A549 (cell line): ENCODE data around the gene FAM180A.

Experiments used
- HDAC2 ChIP-seq: fragments of 200-600 bp; sonication (generic); IDR thresholded peaks from 2 replicates; pipeline ENCODE4 v1.6.1; 2016
- POLR2A ChIP-seq: IDR thresholded peaks from 2 replicates; pipeline ENCODE4 v1.6.1; 2012; ENCODE audit warnings: mild to moderate bottlenecking, low read length
- RARB ChIP-seq: fragments of 250-450 bp; sonication (Bioruptor Pico); IDR thresholded peaks from 2 replicates; pipeline ENCODE4 v1.8.0; 2021; ENCODE audit warnings: mild to moderate bottlenecking, moderate library complexity
- TF ChIP-seq, protein P1 (sequence below): fragments of >200 bp; sonication (Bioruptor Twin); formaldehyde crosslinking; IDR thresholded peaks from 3 replicates; pipeline ENCODE4 v1.5.1; 2016
- TF ChIP-seq, protein P2 (sequence below): fragments of 200-600 bp; sonication (generic); IDR thresholded peaks from 2 replicates; pipeline ENCODE4 v1.6.1; 2016; ENCODE audit warnings: antibody characterized with exemption, mild to moderate bottlenecking, moderate library complexity
- TF ChIP-seq, protein P3 (sequence below): fragments of 450-650 bp; IDR thresholded peaks from 2 replicates; pipeline ENCODE4 v1.6.1; 2014; ENCODE audit warnings: antibody characterized with exemption

DNA sequence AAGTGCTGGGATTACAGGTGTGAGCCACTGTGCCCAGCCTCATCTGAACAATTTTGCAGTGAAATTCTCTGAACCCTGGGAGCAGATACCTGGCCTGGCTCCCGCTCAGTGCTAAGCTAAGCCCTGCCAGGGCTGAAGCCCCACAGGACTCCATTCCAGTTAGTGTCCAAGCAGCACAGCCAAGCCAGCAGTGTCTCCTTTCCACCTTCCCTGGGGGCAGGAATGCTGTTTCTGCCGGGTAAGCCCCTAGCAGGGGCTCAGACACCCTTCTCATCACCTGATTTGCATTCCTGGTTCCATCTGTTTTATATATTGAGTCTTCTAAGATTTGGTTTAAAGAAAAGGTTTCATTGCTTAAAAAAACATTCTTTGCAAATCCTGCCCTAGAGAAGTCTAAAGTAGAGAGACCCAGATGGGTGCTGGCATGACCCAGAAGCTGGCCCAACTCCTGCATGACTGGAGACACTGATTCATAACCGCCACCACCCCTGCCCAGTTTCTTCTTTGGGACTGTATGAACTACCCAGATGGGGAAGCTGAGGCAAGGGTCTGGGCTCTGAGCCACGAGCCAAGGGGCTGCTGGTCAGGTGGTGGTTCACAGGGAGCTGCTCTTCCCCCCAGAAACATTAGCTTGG is 34.7 kb downstream of the FAM180A start:
- TF ChIP-seq, protein P1, sequence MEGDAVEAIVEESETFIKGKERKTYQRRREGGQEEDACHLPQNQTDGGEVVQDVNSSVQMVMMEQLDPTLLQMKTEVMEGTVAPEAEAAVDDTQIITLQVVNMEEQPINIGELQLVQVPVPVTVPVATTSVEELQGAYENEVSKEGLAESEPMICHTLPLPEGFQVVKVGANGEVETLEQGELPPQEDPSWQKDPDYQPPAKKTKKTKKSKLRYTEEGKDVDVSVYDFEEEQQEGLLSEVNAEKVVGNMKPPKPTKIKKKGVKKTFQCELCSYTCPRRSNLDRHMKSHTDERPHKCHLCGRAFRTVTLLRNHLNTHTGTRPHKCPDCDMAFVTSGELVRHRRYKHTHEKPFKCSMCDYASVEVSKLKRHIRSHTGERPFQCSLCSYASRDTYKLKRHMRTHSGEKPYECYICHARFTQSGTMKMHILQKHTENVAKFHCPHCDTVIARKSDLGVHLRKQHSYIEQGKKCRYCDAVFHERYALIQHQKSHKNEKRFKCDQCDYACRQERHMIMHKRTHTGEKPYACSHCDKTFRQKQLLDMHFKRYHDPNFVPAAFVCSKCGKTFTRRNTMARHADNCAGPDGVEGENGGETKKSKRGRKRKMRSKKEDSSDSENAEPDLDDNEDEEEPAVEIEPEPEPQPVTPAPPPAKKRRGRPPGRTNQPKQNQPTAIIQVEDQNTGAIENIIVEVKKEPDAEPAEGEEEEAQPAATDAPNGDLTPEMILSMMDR = no peak
- TF ChIP-seq, protein P2, sequence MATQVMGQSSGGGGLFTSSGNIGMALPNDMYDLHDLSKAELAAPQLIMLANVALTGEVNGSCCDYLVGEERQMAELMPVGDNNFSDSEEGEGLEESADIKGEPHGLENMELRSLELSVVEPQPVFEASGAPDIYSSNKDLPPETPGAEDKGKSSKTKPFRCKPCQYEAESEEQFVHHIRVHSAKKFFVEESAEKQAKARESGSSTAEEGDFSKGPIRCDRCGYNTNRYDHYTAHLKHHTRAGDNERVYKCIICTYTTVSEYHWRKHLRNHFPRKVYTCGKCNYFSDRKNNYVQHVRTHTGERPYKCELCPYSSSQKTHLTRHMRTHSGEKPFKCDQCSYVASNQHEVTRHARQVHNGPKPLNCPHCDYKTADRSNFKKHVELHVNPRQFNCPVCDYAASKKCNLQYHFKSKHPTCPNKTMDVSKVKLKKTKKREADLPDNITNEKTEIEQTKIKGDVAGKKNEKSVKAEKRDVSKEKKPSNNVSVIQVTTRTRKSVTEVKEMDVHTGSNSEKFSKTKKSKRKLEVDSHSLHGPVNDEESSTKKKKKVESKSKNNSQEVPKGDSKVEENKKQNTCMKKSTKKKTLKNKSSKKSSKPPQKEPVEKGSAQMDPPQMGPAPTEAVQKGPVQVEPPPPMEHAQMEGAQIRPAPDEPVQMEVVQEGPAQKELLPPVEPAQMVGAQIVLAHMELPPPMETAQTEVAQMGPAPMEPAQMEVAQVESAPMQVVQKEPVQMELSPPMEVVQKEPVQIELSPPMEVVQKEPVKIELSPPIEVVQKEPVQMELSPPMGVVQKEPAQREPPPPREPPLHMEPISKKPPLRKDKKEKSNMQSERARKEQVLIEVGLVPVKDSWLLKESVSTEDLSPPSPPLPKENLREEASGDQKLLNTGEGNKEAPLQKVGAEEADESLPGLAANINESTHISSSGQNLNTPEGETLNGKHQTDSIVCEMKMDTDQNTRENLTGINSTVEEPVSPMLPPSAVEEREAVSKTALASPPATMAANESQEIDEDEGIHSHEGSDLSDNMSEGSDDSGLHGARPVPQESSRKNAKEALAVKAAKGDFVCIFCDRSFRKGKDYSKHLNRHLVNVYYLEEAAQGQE = no peak
- TF ChIP-seq, protein P3, sequence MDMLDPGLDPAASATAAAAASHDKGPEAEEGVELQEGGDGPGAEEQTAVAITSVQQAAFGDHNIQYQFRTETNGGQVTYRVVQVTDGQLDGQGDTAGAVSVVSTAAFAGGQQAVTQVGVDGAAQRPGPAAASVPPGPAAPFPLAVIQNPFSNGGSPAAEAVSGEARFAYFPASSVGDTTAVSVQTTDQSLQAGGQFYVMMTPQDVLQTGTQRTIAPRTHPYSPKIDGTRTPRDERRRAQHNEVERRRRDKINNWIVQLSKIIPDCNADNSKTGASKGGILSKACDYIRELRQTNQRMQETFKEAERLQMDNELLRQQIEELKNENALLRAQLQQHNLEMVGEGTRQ = no peak
- no peak for TF ChIP-seq HDAC2
- TF ChIP-seq POLR2A = no peak
- no peak for TF ChIP-seq RARB (CRISPR knock-in tag)
